Activated T-helper 9 cell treated with anti-CD3 and anti-CD28 coated beads, Interleukin-2, amount 50 U/mL, for 16 hours (primary cell): ENCODE data around the gene OCIAD2.
"Not testable (repeated sequence)": the region's sequence is repeated elsewhere in the genome, so short reads cannot be mapped to it uniquely, and the experiment has no call there.

Experiments
- DNase-seq: peaks from one replicate; pipeline ENCODE4 v3.0.0-alpha.2; 2020; ENCODE audit warnings: low read depth

Gene OCIAD2

DNA sequence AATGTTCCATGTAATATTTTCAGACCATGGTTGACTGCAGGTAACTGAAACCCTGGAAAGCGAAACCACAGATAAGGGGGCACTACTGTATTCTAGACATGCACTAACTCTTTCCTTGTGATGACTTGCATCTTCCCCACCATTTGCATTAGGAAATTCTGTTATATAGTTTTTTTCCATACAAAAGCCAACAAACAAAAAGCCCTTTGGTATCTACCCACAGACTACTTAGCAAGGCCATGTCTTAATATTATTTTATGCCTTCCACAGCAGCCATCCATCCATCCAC lies 52.2 kb downstream of the OCIAD2 start:
- no peak for DNase-seq

DNA sequence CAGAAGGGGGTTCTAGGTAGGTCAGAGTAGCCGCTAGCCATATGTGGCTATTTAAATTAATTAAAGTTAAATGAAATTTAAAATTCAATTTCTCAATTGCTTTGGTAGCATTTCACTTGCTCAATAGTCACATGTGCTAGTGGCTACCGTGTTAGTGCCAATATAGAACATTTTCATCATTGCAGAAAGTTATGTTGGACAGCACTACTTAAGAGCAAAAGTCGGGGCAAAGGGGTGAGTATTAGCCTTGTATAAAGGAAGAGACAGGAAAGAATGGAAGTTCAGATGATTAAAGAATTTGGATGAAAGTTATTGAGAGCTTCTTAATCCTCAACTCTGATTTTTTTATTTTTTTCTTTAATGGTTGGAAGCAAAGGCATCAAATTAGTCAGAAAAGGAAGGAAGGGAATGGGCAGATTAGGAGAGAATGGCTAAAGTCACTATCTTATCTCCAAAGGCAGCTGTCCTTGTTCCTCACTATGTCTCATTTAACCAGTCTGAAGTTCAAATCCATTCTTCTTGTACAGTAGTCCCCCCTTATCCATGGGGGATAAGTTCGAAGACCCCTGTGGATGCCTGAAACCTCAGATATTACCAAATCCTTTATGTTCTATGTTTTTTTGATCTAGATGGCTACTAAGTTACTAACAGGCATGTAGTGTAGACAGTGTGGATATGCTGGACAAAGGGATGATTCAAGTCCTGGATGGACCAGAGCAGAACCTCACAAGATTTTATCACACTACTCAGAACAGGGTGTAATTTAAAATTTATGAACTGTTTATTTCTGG lies 52.8 kb downstream of the OCIAD2 start:
- no peak for DNase-seq

GRCh38 chr4:48851651-48852050 lies 54.9 kb downstream of the OCIAD2 start:
- no peak for DNase-seq

- DNase-seq, result not testable (repeated sequence)
Observed at GRCh38 chr4:48848799-48849198, 57.8 kb downstream of the OCIAD2 start.

GRCh38 chr4:48844843-48845242 lies 61.7 kb downstream of the OCIAD2 start:
- no peak for DNase-seq

- no peak for DNase-seq
Observed at GRCh38 chr4:48841045-48841827, 65.3 kb downstream of the OCIAD2 start.

DNA sequence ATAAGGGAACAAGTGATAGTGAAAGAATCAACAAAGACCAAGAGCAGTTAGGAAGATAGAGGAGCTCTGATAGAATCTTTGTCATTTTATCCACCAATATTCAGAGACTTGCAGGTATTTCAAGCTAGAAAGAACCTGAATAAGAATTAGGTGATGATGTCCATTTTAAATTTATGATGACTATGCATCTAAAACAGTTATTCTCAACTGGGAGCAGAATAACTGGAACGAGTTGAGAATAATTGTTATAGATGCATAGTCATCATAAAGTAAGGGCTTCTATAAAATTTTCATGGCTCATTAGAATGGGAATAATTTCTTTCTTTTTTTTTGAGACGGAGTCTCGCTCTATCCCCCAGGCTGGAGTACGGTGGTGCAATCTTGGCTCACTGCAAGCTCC lies 69.9 kb downstream of the OCIAD2 start:
- DNase-seq, result no peak
